Uterus (tissue), 2 donors: ENCODE data around the gene MUSTN1.

Experiments
- POLR2A ChIP-seq, 2 donors: fragments of 450-650 bp; IDR thresholded peaks; one replicate each; pipeline ENCODE4 v1.6.1; 2016; ENCODE audit warnings: antibody characterized with exemption in 2 of 2, mild to moderate bottlenecking in 1 of 2, moderate library complexity in 1 of 2
- TF ChIP-seq, protein P1 (sequence below), 4 experiments: fragments of 200-600 bp in 2 of 4; fragments of 450-650 bp in 2 of 4; sonication (generic) in 2 of 4; IDR thresholded peaks; one replicate each; pipeline ENCODE4 v1.5.1; 2016 to 2019; ENCODE audit warnings: antibody characterized with exemption in 4 of 4, mild to moderate bottlenecking in 2 of 4, moderate library complexity in 1 of 4

DNA sequence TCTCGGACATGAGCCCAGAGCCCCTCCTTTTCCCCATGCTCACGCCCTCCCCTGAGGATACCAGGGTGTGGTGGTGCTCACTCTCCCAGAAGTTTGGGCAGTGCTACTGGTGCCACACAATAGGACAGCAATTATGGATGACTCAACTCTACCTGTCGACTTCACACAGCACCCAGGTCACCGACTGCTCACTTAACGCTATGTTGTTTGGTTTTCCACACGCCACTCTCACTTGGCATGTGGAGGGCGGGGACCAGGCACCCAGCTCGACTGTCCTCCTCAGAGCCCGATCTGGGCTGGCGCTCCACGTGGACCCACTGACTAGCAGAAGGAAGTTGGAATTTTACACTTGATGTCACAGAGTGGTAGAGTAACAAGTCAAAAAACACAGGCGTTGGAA is 31.6 kb upstream of the MUSTN1 start:
- TF ChIP-seq, protein P1, sequence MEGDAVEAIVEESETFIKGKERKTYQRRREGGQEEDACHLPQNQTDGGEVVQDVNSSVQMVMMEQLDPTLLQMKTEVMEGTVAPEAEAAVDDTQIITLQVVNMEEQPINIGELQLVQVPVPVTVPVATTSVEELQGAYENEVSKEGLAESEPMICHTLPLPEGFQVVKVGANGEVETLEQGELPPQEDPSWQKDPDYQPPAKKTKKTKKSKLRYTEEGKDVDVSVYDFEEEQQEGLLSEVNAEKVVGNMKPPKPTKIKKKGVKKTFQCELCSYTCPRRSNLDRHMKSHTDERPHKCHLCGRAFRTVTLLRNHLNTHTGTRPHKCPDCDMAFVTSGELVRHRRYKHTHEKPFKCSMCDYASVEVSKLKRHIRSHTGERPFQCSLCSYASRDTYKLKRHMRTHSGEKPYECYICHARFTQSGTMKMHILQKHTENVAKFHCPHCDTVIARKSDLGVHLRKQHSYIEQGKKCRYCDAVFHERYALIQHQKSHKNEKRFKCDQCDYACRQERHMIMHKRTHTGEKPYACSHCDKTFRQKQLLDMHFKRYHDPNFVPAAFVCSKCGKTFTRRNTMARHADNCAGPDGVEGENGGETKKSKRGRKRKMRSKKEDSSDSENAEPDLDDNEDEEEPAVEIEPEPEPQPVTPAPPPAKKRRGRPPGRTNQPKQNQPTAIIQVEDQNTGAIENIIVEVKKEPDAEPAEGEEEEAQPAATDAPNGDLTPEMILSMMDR (IDR thresholded peaks at IDR 0.05): no peak
- no peak for TF ChIP-seq POLR2A (IDR thresholded peaks at IDR 0.05)
